K562 (cell line): ENCODE measurements around the gene CALML4. TPM values are rescaled to one million over a fixed set of nuclear protein-coding genes. Genes with fewer than 3 reads are reported as not detected.

Experiments
- ATAC-seq: fragments of 200-7000 bp; cut with Tn5 transposase; 3 replicates; pipeline ENCODE4 v1.9.1; 2020; ENCODE audit warnings: moderate library complexity
- BruUV-seq: library from RNA; stranded (reverse); fragments of 400-500 nt; replicated peaks from 2 replicates; lab custom pipeline; 2021; lab: Mats Ljungman, UMichigan
- CTCF ChIA-PET: fragments of 300-600 bp; formaldehyde crosslinking; extraction: SDS; loops from one replicate; lab custom pipeline; 2021; ENCODE audit warnings: low intra/inter-chr PET ratio; lab: Yijun Ruan, JAX
- POLR2A ChIA-PET: fragments of 300-600, 350-650 bp; sonication (Branson Sonifier 250); formaldehyde crosslinking; extraction: SDS; loops from one replicate; lab custom pipeline; 2021; ENCODE audit warnings: antibody characterized with exemption, inconsistent platforms; lab: Yijun Ruan, JAX
- DNase-seq, 4 experiments: peaks; one replicate each; pipeline versions ENCODE4 v3.0.0 to v3.0.0-alpha.2; 2011 to 2018; ENCODE audit warnings: low spot score in 3 of 4, mixed read lengths in 3 of 4; ENCODE audit errors: extremely low read depth in 1 of 4
- FAIRE-seq: peaks from 2 replicates; lab custom pipeline; 2011; peaks lifted over from hg19 to GRCh38; lab: Jason Lieb, UNC
- H2AFZ ChIP-seq: 2 replicates; pipeline ENCODE4 v1.6.0; 2011; ENCODE audit warnings: low read depth, low read length, control low read depth, inconsistent platforms
- H3K27ac ChIP-seq: fragments of 200-600 bp; 3 replicates; pipeline ENCODE4 v1.8.0; 2011; ENCODE audit warnings: low read depth, mild to moderate bottlenecking, control low read depth, inconsistent platforms, low read length, moderate library complexity, mixed read lengths; ENCODE audit errors: extremely low read depth
- H3K27me3 ChIP-seq, 2 experiments: fragments of 300-600 bp in 1 of 2; 2 replicates in 1 of 2; 3 replicates in 1 of 2; pipeline versions ENCODE4 v1.6.0 to v1.8.0; 2011; ENCODE audit warnings: inconsistent platforms in 2 of 2, low read length in 2 of 2, mild to moderate bottlenecking in 1 of 2, mixed read lengths in 1 of 2, moderate library complexity in 1 of 2; ENCODE audit not compliant: control insufficient read depth in 2 of 2, insufficient read depth in 2 of 2
- H3K36me3 ChIP-seq: fragments of 300-600 bp; 3 replicates; pipeline ENCODE4 v1.8.0; 2011; ENCODE audit warnings: mild to moderate bottlenecking, low read length, inconsistent platforms; ENCODE audit not compliant: control insufficient read depth, insufficient read depth
- H3K4me1 ChIP-seq, 2 experiments: fragments of 200-600 bp in 1 of 2; replicated peaks in 1 of 2; 2 replicates in 1 of 2; 3 replicates in 1 of 2; pipeline versions ENCODE4 v1.5.1 to v1.8.0; 2011; ENCODE audit warnings: inconsistent platforms in 2 of 2, low read length in 2 of 2, mild to moderate bottlenecking in 1 of 2, mixed read lengths in 1 of 2, moderate library complexity in 1 of 2; ENCODE audit not compliant: control insufficient read depth in 2 of 2, insufficient read depth in 2 of 2
- H3K4me2 ChIP-seq: 2 replicates; pipeline ENCODE4 v1.6.1; 2011; ENCODE audit warnings: low read length, control low read depth, inconsistent platforms, mixed read lengths; ENCODE audit not compliant: insufficient read depth
- H3K4me3 ChIP-seq: fragments of 200-600 bp; sonication (generic), shearing (Covaris generic); 2 replicates; pipeline ENCODE4 v1.5.1; 2016; ENCODE audit warnings: control low read depth, inconsistent platforms
- H3K79me2 ChIP-seq: fragments of 200-600 bp; 3 replicates; pipeline ENCODE4 v1.8.0; 2011; ENCODE audit warnings: low read length, inconsistent platforms; ENCODE audit not compliant: control insufficient read depth, insufficient read depth
- H3K9ac ChIP-seq, 2 experiments: 2 replicates each; pipeline versions ENCODE4 v1.6.0 to v1.6.1; 2011; ENCODE audit warnings: low read depth in 2 of 2, low read length in 2 of 2, control low read depth in 1 of 2, inconsistent platforms in 1 of 2, mild to moderate bottlenecking in 1 of 2, mixed read lengths in 1 of 2; ENCODE audit not compliant: insufficient read depth in 1 of 2
- H3K9me1 ChIP-seq: one replicate; pipeline ENCODE4 v1.6.0; 2011; ENCODE audit warnings: inconsistent platforms, mild to moderate bottlenecking, low read length, moderate library complexity; ENCODE audit not compliant: control insufficient read depth, insufficient read depth
- H3K9me3 ChIP-seq: replicated peaks from 2 replicates; pipeline ENCODE4 v1.5.1; 2011; ENCODE audit warnings: low read depth, low read length, inconsistent platforms; ENCODE audit not compliant: control insufficient read depth, insufficient read depth
- H4K20me1 ChIP-seq: replicated peaks from 2 replicates; pipeline ENCODE4 v1.6.1; 2011; ENCODE audit warnings: low read length, inconsistent platforms, mixed read lengths; ENCODE audit not compliant: control insufficient read depth, insufficient read depth
- ARID2 ChIP-seq: fragments of 450-650 bp; IDR thresholded peaks from 2 replicates; pipeline ENCODE4 v1.6.1; 2017; ENCODE audit warnings: antibody characterized with exemption, mild to moderate bottlenecking
- CTCF ChIP-seq, 3 experiments: IDR thresholded peaks in 2 of 3; conservative IDR thresholded peaks in 1 of 3; 2 replicates each; pipeline ENCODE4 v1.5.1; 2011 to 2012; ENCODE audit warnings: low read length in 3 of 3, mild to moderate bottlenecking in 3 of 3, control low read depth in 2 of 3, improper control_type of control experiment in 1 of 3, inconsistent platforms in 1 of 3, low read depth in 1 of 3, mixed read lengths in 1 of 3, moderate library complexity in 1 of 3; ENCODE audit not compliant: insufficient read depth in 2 of 3
- DEAF1 ChIP-seq: fragments of 450-650 bp; formaldehyde crosslinking; IDR thresholded peaks from 2 replicates; pipeline ENCODE4 v1.4.0; 2020; ENCODE audit warnings: mild to moderate bottlenecking, moderate library complexity
- ELF2 ChIP-seq: fragments of 250-450 bp; sonication (Bioruptor Pico); IDR thresholded peaks from 2 replicates; pipeline ENCODE4 v1.5.0; 2021; ENCODE audit warnings: mild to moderate bottlenecking
- FOSL1 ChIP-seq: fragments of 200-800 bp; sonication (Bioruptor generic); conservative IDR thresholded peaks from 2 replicates; pipeline ENCODE4 v1.6.1; 2016; ENCODE audit warnings: missing genetic modification characterization, missing compliant biosample characterization
- GATAD2B ChIP-seq: fragments of 450-650 bp; IDR thresholded peaks from 2 replicates; pipeline ENCODE4 v1.6.1; 2017; ENCODE audit warnings: mild to moderate bottlenecking, borderline replicate concordance
- KLF16 ChIP-seq: IDR thresholded peaks from 2 replicates; pipeline ENCODE4 v1.6.1; 2016; ENCODE audit warnings: antibody characterized with exemption
- L3MBTL2 ChIP-seq: fragments of 450-650 bp; IDR thresholded peaks from 2 replicates; pipeline ENCODE4 v1.6.1; 2016; ENCODE audit warnings: mild to moderate bottlenecking, moderate library complexity
- NBN ChIP-seq: fragments of 450-650 bp; IDR thresholded peaks from 2 replicates; pipeline ENCODE4 v1.6.1; 2016; ENCODE audit warnings: low read depth, mild to moderate bottlenecking
- NCOA4 ChIP-seq: fragments of 450-650 bp; IDR thresholded peaks from 2 replicates; pipeline ENCODE4 v1.6.1; 2018; ENCODE audit warnings: mild to moderate bottlenecking; ENCODE audit not compliant: partially characterized antibody
- RAD21 ChIP-seq, 2 experiments: fragments of 250-450 bp in 1 of 2; fragments of 450-650 bp in 1 of 2; sonication (Bioruptor Pico) in 1 of 2; formaldehyde crosslinking in 1 of 2; IDR thresholded peaks in 1 of 2; conservative IDR thresholded peaks in 1 of 2; 2 replicates each; pipeline versions ENCODE4 v1.4.0 to v1.8.0; 2020 to 2022; ENCODE audit warnings: mild to moderate bottlenecking in 2 of 2, moderate library complexity in 1 of 2
- RBFOX2 ChIP-seq: fragments of 200-400 bp; formaldehyde crosslinking; IDR thresholded peaks from 2 replicates; pipeline ENCODE4 v1.6.1; 2017; ENCODE audit warnings: low read depth, mild to moderate bottlenecking, low read length, moderate library complexity
- RBM22 ChIP-seq: fragments of 200-400 bp; formaldehyde crosslinking; IDR thresholded peaks from 2 replicates; pipeline ENCODE4 v1.6.1; 2018; ENCODE audit warnings: low read length, low read depth; ENCODE audit not compliant: poor library complexity, severe bottlenecking
- SAP30 ChIP-seq: fragments of 200-600 bp; sonication (generic); IDR thresholded peaks from 2 replicates; pipeline ENCODE4 v1.6.1; 2012; ENCODE audit warnings: borderline replicate concordance, low read depth, mild to moderate bottlenecking, moderate library complexity, low read length, control low read depth, inconsistent platforms; ENCODE audit not compliant: insufficient read depth, poor library complexity, severe bottlenecking
- SMC3 ChIP-seq: conservative IDR thresholded peaks from 2 replicates; pipeline ENCODE4 v1.6.1; 2011; ENCODE audit warnings: low read depth, low read length, improper control_type of control experiment; ENCODE audit not compliant: insufficient read depth
- SRSF9 ChIP-seq: fragments of 200-400 bp; formaldehyde crosslinking; IDR thresholded peaks from 2 replicates; pipeline ENCODE4 v1.6.1; 2017; ENCODE audit warnings: low read depth, low read length, borderline replicate concordance
- TAL1 ChIP-seq: fragments of 450-650 bp; IDR thresholded peaks from 2 replicates; pipeline ENCODE4 v1.6.1; 2016; ENCODE audit warnings: mild to moderate bottlenecking
- ZNF197 ChIP-seq: fragments of 200-800 bp; sonication (Bioruptor generic); IDR thresholded peaks from 2 replicates; pipeline ENCODE4 v1.6.1; 2016; ENCODE audit warnings: low read depth, missing genetic modification characterization, missing compliant biosample characterization
- ZNF224 ChIP-seq: sonication (generic); formaldehyde crosslinking; IDR thresholded peaks from 2 replicates; pipeline ENCODE4 v1.8.0; 2022; ENCODE audit warnings: mild to moderate bottlenecking, missing genetic modification reagents
- WGBS: fragments of 100-300 bp; shearing (Covaris generic); methylation state at CpG from one replicate; pipeline ENCODE4 v1.1.6; 2016; ENCODE audit warnings: low coverage, mixed read lengths; ENCODE audit not compliant: insufficient coverage; ENCODE audit errors: missing lambda C conversion rate; 5-methylcytosine and 5-hydroxymethylcytosine counted together
- in situ Hi-C: fragments of 300-500 bp; cut with MboI; formaldehyde crosslinking; loops from 4 replicates; pipeline ENCODE4 v1.15.0; 2018; ENCODE audit warnings: inconsistent platforms, mixed read lengths
- intact Hi-C: fragments of 100-400 bp; cut with micrococcal nuclease; formaldehyde crosslinking; loops from 2 replicates; pipeline ENCODE4 v1.14.2; 2022
- polyA plus RNA-seq, 8 experiments: library from polyadenylated mRNA; depleted of rRNA in 4 of 8; stranded (reverse) in 5 of 8; unstranded in 3 of 8; fragments of >200 nt; fragmentation: Nextera tagmentation in 2 of 8; fragmentation: Illumina TruSeq in 1 of 8; extraction: Ambion mirVana in 2 of 8; extraction: Trizol in 1 of 8; gene quantifications; 2 replicates each; pipeline versions ENCODE4 v1.2.1 to v1.2.3, GENCODE V29; 2011 to 2014; ENCODE audit warnings: inconsistent platforms in 1 of 8, missing spikeins in 1 of 8
- total RNA-seq, 7 experiments: library from RNA; depleted of rRNA in 6 of 7; stranded (reverse); fragments of >200 nt in 6 of 7; fragmentation: Illumina TruSeq in 2 of 7; extraction: Trizol in 2 of 7; gene quantifications; 2 replicates each; pipeline versions ENCODE4 v1.2.1 to v1.2.3, GENCODE V29; 2011 to 2021; ENCODE audit warnings: low replicate concordance in 1 of 7

CALML4 gene
- total and polyA plus RNA-seq, 9 of the 15 experiments (the other 6 are each of a cell fraction or from before 2014, with no cell fraction given) = 2.8 to 30.6 (median 15.5) TPM

GRCh38 chr15:68252925-68253534, 47.9 kb upstream of the CALML4 start:
- in situ Hi-C loops (no loop called here), intact Hi-C loops (loop anchor here (1.0 to 5.0 kb wide), 3 partner anchors 53 to 284 kb away; no protein-coding TSS in a partner anchor)
- 0 out of 2 replicates have a peak overlapping the region, but pooled peaks have one; percentile 11 for H3K4me2 ChIP-seq
- BruUV-seq = no TSS peak
- peak; percentile 43 to 77 (median 55) for DNase-seq
- H3K9me1 ChIP-seq = no peaks in the 10 kb centered on the region
- no peak overlapping the region for H3K27ac ChIP-seq
- H3K4me1 ChIP-seq = peaks cover 0 to 12% of the 10 kb centered on the region in 2 experiments; a peak in 3 of 5 replicates
- H4K20me1 ChIP-seq = no peaks in the 10 kb centered on the region
- H3K9ac ChIP-seq = no peak overlapping the region
- H3K27me3 ChIP-seq = peaks cover 12 to 19% of the 10 kb centered on the region in 2 experiments
- H3K36me3 ChIP-seq = no peaks in the 10 kb centered on the region
- peak; percentile 74 for FAIRE-seq
- H3K4me3 ChIP-seq = no peak overlapping the region
- no peak overlapping the region for H2AFZ ChIP-seq
- 3% methylated on average over 7 of the region's 7 CpGs for WGBS
- H3K79me2 ChIP-seq = no peaks in the 10 kb centered on the region
- POLR2A ChIA-PET = interaction anchor here (0.6 to 1.9 kb wide), 10 partner anchors 9 to 832 kb away, joined by 3 to 8 read pairs (median 4); partner anchors contain the start of gene FEM1B
- CTCF ChIA-PET = interaction anchor here (0.7 to 3.2 kb wide), 3 partner anchors 53 to 139 kb away, joined by 3 to 28 read pairs (median 4); no protein-coding TSS in a partner anchor
- no peaks in the 10 kb centered on the region for H3K9me3 ChIP-seq
- peak; percentile 90 for ATAC-seq
- TF ChIP-seq SRSF9 (no peak), SAP30 (no peak), NCOA4 (no peak), FOSL1 (tag) (no peak), ZNF197 (CRISPR knock-in tag) (no peak), ARID2 (0 out of 2 replicates have a peak, but pooled peaks have one; percentile 46), ZNF224 (no peak), ELF2 (no peak), RBM22 (no peak), CTCF (IDR thresholded peaks at IDR 0.05 in 2 of 3, conservative IDR thresholded peaks at IDR 0.05 in 1 of 3; ENCODE audit: insufficient read depth in 2 of 3, low read depth in 1 of 3, low read length in 3 of 3) (peak; percentile 74 to 93 (median 81)), NBN (no peak), KLF16 (peak; percentile 43; the same call in 1 of the 2 replicates), GATAD2B (no peak), RAD21 (CRISPR knock-in tag; conservative IDR thresholded peaks at IDR 0.05 in 1 of 2, IDR thresholded peaks at IDR 0.05 in 1 of 2) (peak; percentile 73 to 87), SMC3 (peak; percentile 50; the same call in 1 of the 2 replicates), TAL1 (no peak), DEAF1 (CRISPR knock-in tag) (peak; percentile 49; the same call in 1 of the 2 replicates), L3MBTL2 (no peak), RBFOX2 (no peak)
